H9 (cell line): Measurements from ENCODE around the gene SCN8A. TPM values are rescaled to one million over a fixed set of nuclear protein-coding genes. Genes with fewer than 3 reads are reported as not detected.

ENCODE experiments used
- DNase-seq: peaks from one replicate; pipeline ENCODE4 v3.0.0-alpha.2; 2017
- H2AFZ ChIP-seq: one replicate; pipeline ENCODE4 v1.6.1; 2013; ENCODE audit warnings: mild to moderate bottlenecking, low read length, control low read depth, moderate library complexity
- H2AK5ac ChIP-seq: 2 replicates; pipeline ENCODE4 v1.6.1; 2013; ENCODE audit warnings: low read length, control low read depth, mixed read lengths; ENCODE audit not compliant: insufficient read length
- H2BK120ac ChIP-seq: one replicate; pipeline ENCODE4 v1.6.1; 2013; ENCODE audit warnings: low read depth, mild to moderate bottlenecking, low read length, control low read depth, inconsistent platforms; ENCODE audit not compliant: poor library complexity, severe bottlenecking
- H2BK12ac ChIP-seq: 2 replicates; pipeline ENCODE4 v1.6.1; 2013; ENCODE audit warnings: low read length, control low read depth, mixed read lengths, low read depth; ENCODE audit not compliant: insufficient read length
- H2BK15ac ChIP-seq: 2 replicates; pipeline ENCODE4 v1.6.1; 2013; ENCODE audit warnings: low read depth, low read length, control low read depth
- H2BK20ac ChIP-seq: one replicate; pipeline ENCODE4 v1.6.1; 2013; ENCODE audit warnings: low read depth, mild to moderate bottlenecking, low read length, control low read depth, inconsistent platforms; ENCODE audit not compliant: poor library complexity, severe bottlenecking
- H2BK5ac ChIP-seq: 2 replicates; pipeline ENCODE4 v1.6.1; 2013; ENCODE audit warnings: low read length, control low read depth, mixed read lengths; ENCODE audit not compliant: insufficient read length
- H3K14ac ChIP-seq: 2 replicates; pipeline ENCODE4 v1.6.1; 2013; ENCODE audit warnings: low read length, control low read depth; ENCODE audit not compliant: insufficient read depth
- H3K18ac ChIP-seq: 2 replicates; pipeline ENCODE4 v1.6.1; 2013; ENCODE audit warnings: low read depth, mild to moderate bottlenecking, mixed read lengths, low read length, control low read depth; ENCODE audit not compliant: insufficient read length
- H3K23ac ChIP-seq: 2 replicates; pipeline ENCODE4 v1.6.1; 2013; ENCODE audit warnings: low read length, control low read depth, mixed read lengths, low read depth; ENCODE audit not compliant: insufficient read length
- H3K23me2 ChIP-seq: 2 replicates; pipeline ENCODE4 v1.6.1; 2013; ENCODE audit warnings: low read depth, mild to moderate bottlenecking, mixed read lengths, low read length, control low read depth; ENCODE audit not compliant: insufficient read length, poor library complexity, severe bottlenecking
- H3K27ac ChIP-seq: 2 replicates; pipeline ENCODE4 v1.5.1; 2013; ENCODE audit warnings: low read length, control low read depth, mixed read lengths, low read depth; ENCODE audit not compliant: insufficient read length
- H3K27me3 ChIP-seq: 2 replicates; pipeline ENCODE4 v1.6.1; 2013; ENCODE audit warnings: low read length, control low read depth, inconsistent platforms; ENCODE audit not compliant: insufficient read depth
- H3K4ac ChIP-seq: 2 replicates; pipeline ENCODE4 v1.6.1; 2013; ENCODE audit warnings: low read depth, mild to moderate bottlenecking, control low read depth, inconsistent platforms, low read length, moderate library complexity
- H3K4me1 ChIP-seq: 2 replicates; pipeline ENCODE4 v1.6.1; 2013; ENCODE audit warnings: low read length, control low read depth, inconsistent platforms; ENCODE audit not compliant: insufficient read depth
- H3K4me2 ChIP-seq: 2 replicates; pipeline ENCODE4 v1.6.1; 2013; ENCODE audit warnings: low read length, control low read depth, mixed read lengths; ENCODE audit not compliant: insufficient read length, insufficient read depth
- H3K56ac ChIP-seq: 2 replicates; pipeline ENCODE4 v1.6.1; 2013; ENCODE audit warnings: low read depth, mild to moderate bottlenecking, mixed read lengths, low read length, control low read depth; ENCODE audit not compliant: insufficient read length
- H3K79me1 ChIP-seq: 2 replicates; pipeline ENCODE4 v1.6.1; 2013; ENCODE audit warnings: low read depth, mild to moderate bottlenecking, moderate library complexity, low read length, control low read depth, inconsistent platforms; ENCODE audit not compliant: insufficient read depth, poor library complexity, severe bottlenecking
- H3K79me2 ChIP-seq: 2 replicates; pipeline ENCODE4 v1.6.1; 2013; ENCODE audit warnings: low read length, control low read depth, inconsistent platforms; ENCODE audit not compliant: insufficient read depth
- H3K9ac ChIP-seq: 2 replicates; pipeline ENCODE4 v1.6.1; 2013; ENCODE audit warnings: low read length, control low read depth, mixed read lengths; ENCODE audit not compliant: insufficient read length; ENCODE audit errors: extremely low read depth
- H3K9me3 ChIP-seq: one replicate; pipeline ENCODE4 v1.6.1; 2013; ENCODE audit warnings: low read depth, low read length, inconsistent platforms; ENCODE audit not compliant: control insufficient read depth
- H3T11ph ChIP-seq: one replicate; pipeline ENCODE4 v1.6.1; 2013; ENCODE audit warnings: mild to moderate bottlenecking, low read length, control low read depth, inconsistent platforms
- H4K20me1 ChIP-seq: one replicate; pipeline ENCODE4 v1.6.1; 2013; ENCODE audit not compliant: control insufficient read depth, insufficient read length, insufficient read depth
- H4K5ac ChIP-seq: 2 replicates; pipeline ENCODE4 v1.6.1; 2013; ENCODE audit warnings: low read depth, mild to moderate bottlenecking, mixed read lengths, low read length, control low read depth; ENCODE audit not compliant: insufficient read length
- H4K8ac ChIP-seq: replicated peaks from 2 replicates; pipeline ENCODE4 v1.6.1; 2013; ENCODE audit warnings: low read length, control low read depth, mixed read lengths, low read depth; ENCODE audit not compliant: insufficient read length
- H4K91ac ChIP-seq: 2 replicates; pipeline ENCODE4 v1.6.1; 2013; ENCODE audit warnings: low read depth, mild to moderate bottlenecking, moderate library complexity, mixed read lengths, low read length, control low read depth; ENCODE audit not compliant: insufficient read length
- H3K27ac Mint-ChIP-seq, 3 experiments: 2 replicates in 2 of 3; 3 replicates in 1 of 3; pipeline ENCODE4 v1.8.0; 2020 to 2021; ENCODE audit warnings: mixed read lengths in 3 of 3, mild to moderate bottlenecking in 1 of 3, moderate library complexity in 1 of 3
- H3K27me3 Mint-ChIP-seq: 2 replicates; pipeline ENCODE4 v1.8.0; 2021; ENCODE audit warnings: low read depth, mild to moderate bottlenecking, moderate library complexity, mixed read lengths
- H3K36me3 Mint-ChIP-seq, 3 experiments: 2 replicates in 2 of 3; 3 replicates in 1 of 3; pipeline ENCODE4 v1.8.0; 2020 to 2021; ENCODE audit warnings: low read depth in 3 of 3, mixed read lengths in 3 of 3; ENCODE audit not compliant: insufficient read depth in 1 of 3
- H3K4me1 Mint-ChIP-seq, 2 experiments: 2 replicates each; pipeline ENCODE4 v1.8.0; 2020; ENCODE audit warnings: mixed read lengths in 2 of 2
- H3K4me3 Mint-ChIP-seq, 2 experiments: 2 replicates in 1 of 2; 3 replicates in 1 of 2; pipeline ENCODE4 v1.8.0; 2020 to 2021; ENCODE audit warnings: mild to moderate bottlenecking in 2 of 2, mixed read lengths in 2 of 2, moderate library complexity in 1 of 2
- H3K9me3 Mint-ChIP-seq, 2 experiments: 2 replicates in 1 of 2; 3 replicates in 1 of 2; pipeline ENCODE4 v1.8.0; 2020; ENCODE audit warnings: mild to moderate bottlenecking in 2 of 2, mixed read lengths in 2 of 2, moderate library complexity in 1 of 2
- WGBS: extraction: QIAGEN DNeasy Blood & Tissue Kit; methylation state at CpG from one replicate; pipeline ENCODE4 v1.1.7; 2013; ENCODE audit warnings: missing lambda C conversion rate, low lambda C conversion rate, mixed read lengths; ENCODE audit not compliant: insufficient read length; ENCODE audit errors: extremely low coverage; 5-methylcytosine and 5-hydroxymethylcytosine counted together
- total RNA-seq: library from RNA; stranded (reverse); gene quantifications from 2 replicates; pipeline ENCODE4 v1.2.1, GENCODE V29; 2021
- TF ChIP-seq, protein P1 (sequence below): fragments of 200-600 bp; sonication (generic); conservative IDR thresholded peaks from 3 replicates; pipeline ENCODE4 v1.8.0; 2021; ENCODE audit warnings: antibody characterized with exemption, mild to moderate bottlenecking

SCN8A gene
- total RNA-seq, 1 experiment from 2014 or later = 15.2 TPM

DNA sequence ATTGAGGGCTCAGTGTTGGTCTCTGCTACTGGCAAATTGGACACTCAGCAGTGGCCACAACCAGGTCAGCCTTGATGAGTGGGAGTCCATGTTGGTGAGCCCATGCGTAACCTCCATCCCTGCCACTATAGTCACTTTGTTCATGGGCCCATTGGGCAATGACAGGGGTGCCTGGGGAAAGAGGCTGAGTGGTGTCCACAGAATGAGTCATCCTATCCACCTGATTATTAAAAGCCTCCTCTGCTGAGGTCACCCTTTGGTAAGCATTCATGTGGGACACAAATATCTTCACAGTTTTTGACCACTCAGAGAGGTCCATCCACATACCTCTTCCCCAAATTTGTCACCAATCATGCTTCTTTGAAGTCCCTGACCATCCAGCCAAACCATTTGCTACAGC, 207.5 kb downstream of the SCN8A start:
- TF ChIP-seq, protein P1, sequence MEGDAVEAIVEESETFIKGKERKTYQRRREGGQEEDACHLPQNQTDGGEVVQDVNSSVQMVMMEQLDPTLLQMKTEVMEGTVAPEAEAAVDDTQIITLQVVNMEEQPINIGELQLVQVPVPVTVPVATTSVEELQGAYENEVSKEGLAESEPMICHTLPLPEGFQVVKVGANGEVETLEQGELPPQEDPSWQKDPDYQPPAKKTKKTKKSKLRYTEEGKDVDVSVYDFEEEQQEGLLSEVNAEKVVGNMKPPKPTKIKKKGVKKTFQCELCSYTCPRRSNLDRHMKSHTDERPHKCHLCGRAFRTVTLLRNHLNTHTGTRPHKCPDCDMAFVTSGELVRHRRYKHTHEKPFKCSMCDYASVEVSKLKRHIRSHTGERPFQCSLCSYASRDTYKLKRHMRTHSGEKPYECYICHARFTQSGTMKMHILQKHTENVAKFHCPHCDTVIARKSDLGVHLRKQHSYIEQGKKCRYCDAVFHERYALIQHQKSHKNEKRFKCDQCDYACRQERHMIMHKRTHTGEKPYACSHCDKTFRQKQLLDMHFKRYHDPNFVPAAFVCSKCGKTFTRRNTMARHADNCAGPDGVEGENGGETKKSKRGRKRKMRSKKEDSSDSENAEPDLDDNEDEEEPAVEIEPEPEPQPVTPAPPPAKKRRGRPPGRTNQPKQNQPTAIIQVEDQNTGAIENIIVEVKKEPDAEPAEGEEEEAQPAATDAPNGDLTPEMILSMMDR = no peak
- Mint-ChIP-seq H3K9me3 (no peaks in the 10 kb centered on the region), H3K36me3 (peaks cover 22 to 51% (median 27%) of the 10 kb centered on the region in 3 experiments; a peak in 6 of 7 replicates), H3K4me3 (no peak overlapping the region), H3K27me3 (no peaks in the 10 kb centered on the region), H3K27ac (no peak overlapping the region; a peak in 1 of 7 replicates), H3K4me1 (peaks cover 14 to 18% of the 10 kb centered on the region in 2 experiments)
- no peaks in the 10 kb centered on the region for H3K79me1 ChIP-seq
- no peak overlapping the region for H2BK20ac ChIP-seq
- no peak overlapping the region for H3K23ac ChIP-seq
- H3K9me3 ChIP-seq = no peaks in the 10 kb centered on the region
- no peak overlapping the region for H2BK15ac ChIP-seq
- no peak overlapping the region for H3K27ac ChIP-seq
- no peak overlapping the region for H3K9ac ChIP-seq
- no peaks in the 10 kb centered on the region for H3K4me1 ChIP-seq
- no peak overlapping the region for H4K5ac ChIP-seq
- no peak overlapping the region for H3K4ac ChIP-seq
- H2AFZ ChIP-seq = no peak overlapping the region
- H3K14ac ChIP-seq = no peak overlapping the region
- WGBS = no CpG with 5 or more reads among the region's 1 CpG
- H3T11ph ChIP-seq = no peak overlapping the region
- H3K79me2 ChIP-seq = no peaks in the 10 kb centered on the region
- no peak for DNase-seq
- no peak overlapping the region for H3K4me2 ChIP-seq
- no peak overlapping the region for H2BK12ac ChIP-seq
- H3K27me3 ChIP-seq = no peaks in the 10 kb centered on the region
- no peaks in the 10 kb centered on the region for H3K23me2 ChIP-seq
- H4K8ac ChIP-seq = no peak overlapping the region
- H2AK5ac ChIP-seq = no peak overlapping the region
- H4K91ac ChIP-seq = no peak overlapping the region
- no peak overlapping the region for H2BK5ac ChIP-seq
- no peak overlapping the region for H3K56ac ChIP-seq
- no peak overlapping the region for H2BK120ac ChIP-seq
- no peak overlapping the region for H3K18ac ChIP-seq
- H4K20me1 ChIP-seq = no peaks in the 10 kb centered on the region
